Measurements from ENCODE around the gene ZNF365. TPM values are rescaled to one million over a fixed set of nuclear protein-coding genes. Genes with fewer than 3 reads are reported as not detected.

ZNF365 gene
- total RNA-seq, 4 donors from 2014 or later: 0.67 to 5.8 (median 1.7) TPM

GRCh38 chr10:62341419-62341818, 32.8 kb upstream of the ZNF365 start:
- H3K4me3 ChIP-seq: no peak overlapping the region
- H3K4me1 ChIP-seq: no peaks in the 10 kb centered on the region
- TF ChIP-seq, protein P1, sequence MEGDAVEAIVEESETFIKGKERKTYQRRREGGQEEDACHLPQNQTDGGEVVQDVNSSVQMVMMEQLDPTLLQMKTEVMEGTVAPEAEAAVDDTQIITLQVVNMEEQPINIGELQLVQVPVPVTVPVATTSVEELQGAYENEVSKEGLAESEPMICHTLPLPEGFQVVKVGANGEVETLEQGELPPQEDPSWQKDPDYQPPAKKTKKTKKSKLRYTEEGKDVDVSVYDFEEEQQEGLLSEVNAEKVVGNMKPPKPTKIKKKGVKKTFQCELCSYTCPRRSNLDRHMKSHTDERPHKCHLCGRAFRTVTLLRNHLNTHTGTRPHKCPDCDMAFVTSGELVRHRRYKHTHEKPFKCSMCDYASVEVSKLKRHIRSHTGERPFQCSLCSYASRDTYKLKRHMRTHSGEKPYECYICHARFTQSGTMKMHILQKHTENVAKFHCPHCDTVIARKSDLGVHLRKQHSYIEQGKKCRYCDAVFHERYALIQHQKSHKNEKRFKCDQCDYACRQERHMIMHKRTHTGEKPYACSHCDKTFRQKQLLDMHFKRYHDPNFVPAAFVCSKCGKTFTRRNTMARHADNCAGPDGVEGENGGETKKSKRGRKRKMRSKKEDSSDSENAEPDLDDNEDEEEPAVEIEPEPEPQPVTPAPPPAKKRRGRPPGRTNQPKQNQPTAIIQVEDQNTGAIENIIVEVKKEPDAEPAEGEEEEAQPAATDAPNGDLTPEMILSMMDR (IDR thresholded peaks at IDR 0.05): no peak
- TF ChIP-seq EP300 (IDR thresholded peaks at IDR 0.05) (no peak), POLR2AphosphoS5 (IDR thresholded peaks at IDR 0.05) (no peak), POLR2A (IDR thresholded peaks at IDR 0.05) (no peak)
- no peaks in the 10 kb centered on the region for H3K27me3 ChIP-seq
- peaks cover 0 to 42% (median 0%) of the 10 kb centered on the region in 3 donors for H3K9me3 ChIP-seq
- no peak overlapping the region for H3K27ac ChIP-seq
- ATAC-seq: no peak
- no peaks in the 10 kb centered on the region for H3K36me3 ChIP-seq

DNA sequence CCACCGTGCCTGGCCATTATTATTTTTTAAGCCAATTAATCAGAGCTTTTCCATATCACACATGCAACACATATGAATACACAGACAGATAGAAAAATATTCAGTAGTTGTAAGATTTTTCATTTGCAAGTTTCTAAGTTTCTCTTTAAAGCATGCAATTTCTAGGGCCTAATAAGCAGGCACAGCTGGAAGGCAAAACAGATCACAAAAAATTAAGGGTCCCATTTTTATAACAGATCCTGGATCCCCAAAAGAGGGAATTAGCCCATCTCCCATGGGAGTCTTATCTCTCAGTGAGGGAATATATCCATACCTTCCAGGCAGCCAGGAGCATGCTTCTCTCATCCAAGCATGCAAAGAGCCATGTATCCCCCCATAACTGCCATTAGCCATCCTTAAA, 31.2 kb upstream of the ZNF365 start:
- Histone ChIP-seq H3K4me1 (no peaks in the 10 kb centered on the region), H3K36me3 (no peaks in the 10 kb centered on the region), H3K4me3 (no peak overlapping the region), H3K9me3 (peaks cover 0 to 56% (median 0%) of the 10 kb centered on the region in 3 donors), H3K27me3 (no peaks in the 10 kb centered on the region), H3K27ac (no peak overlapping the region)
- TF ChIP-seq POLR2AphosphoS5 (IDR thresholded peaks at IDR 0.05) (no peak), EP300 (IDR thresholded peaks at IDR 0.05) (no peak), POLR2A (IDR thresholded peaks at IDR 0.05) (no peak)
- TF ChIP-seq, protein P1 (IDR thresholded peaks at IDR 0.05): no peak
- ATAC-seq: no peak
- WGBS, 2 donors (ENCODE audit: low coverage in 1 of 2): 100% methylated on average over 1 of the region's 1 CpG

- no peaks in the 10 kb centered on the region for H3K27me3 ChIP-seq
- peaks cover 0 to 48% (median 0%) of the 10 kb centered on the region in 3 donors for H3K9me3 ChIP-seq
- no peak for ATAC-seq
- H3K27ac ChIP-seq: no peak overlapping the region
- no peak overlapping the region for H3K4me3 ChIP-seq
- TF ChIP-seq POLR2A (IDR thresholded peaks at IDR 0.05): no peak
- no peak for TF ChIP-seq POLR2AphosphoS5 (IDR thresholded peaks at IDR 0.05)
- no peak for TF ChIP-seq EP300 (IDR thresholded peaks at IDR 0.05)
- TF ChIP-seq, protein P1 (IDR thresholded peaks at IDR 0.05): no peak
- H3K36me3 ChIP-seq: no peaks in the 10 kb centered on the region
- H3K4me1 ChIP-seq: no peaks in the 10 kb centered on the region
Measured at GRCh38 chr10:62348029-62348428, 26.1 kb upstream of the ZNF365 start.

- no peak for ATAC-seq
- no peaks in the 10 kb centered on the region for H3K4me1 ChIP-seq
- H3K4me3 ChIP-seq: no peak overlapping the region
- no peaks in the 10 kb centered on the region for H3K27me3 ChIP-seq
- peaks cover 0 to 30% (median 0%) of the 10 kb centered on the region in 3 donors for H3K9me3 ChIP-seq
- no peak for TF ChIP-seq POLR2A (IDR thresholded peaks at IDR 0.05)
- no peak for TF ChIP-seq EP300 (IDR thresholded peaks at IDR 0.05)
- no peak for TF ChIP-seq POLR2AphosphoS5 (IDR thresholded peaks at IDR 0.05)
- TF ChIP-seq, protein P1 (IDR thresholded peaks at IDR 0.05): no peak
- H3K27ac ChIP-seq: no peak overlapping the region
- no peaks in the 10 kb centered on the region for H3K36me3 ChIP-seq
Measured at GRCh38 chr10:62352356-62352970, 21.7 kb upstream of the ZNF365 start.

- H3K36me3 ChIP-seq: no peaks in the 10 kb centered on the region
- TF ChIP-seq, protein P1 (IDR thresholded peaks at IDR 0.05): no peak
- no peak for TF ChIP-seq EP300 (IDR thresholded peaks at IDR 0.05)
- no peak for TF ChIP-seq POLR2A (IDR thresholded peaks at IDR 0.05)
- TF ChIP-seq POLR2AphosphoS5 (IDR thresholded peaks at IDR 0.05): no peak
- no peaks in the 10 kb centered on the region for H3K27me3 ChIP-seq
- ATAC-seq: no peak
- H3K27ac ChIP-seq: no peak overlapping the region
- peaks cover 0 to 18% (median 0%) of the 10 kb centered on the region in 3 donors for H3K9me3 ChIP-seq
- WGBS, 2 donors (ENCODE audit: low coverage in 1 of 2): 80 to 88% methylated on average over 2 of the region's 2 CpGs
- no peak overlapping the region for H3K4me3 ChIP-seq
- no peaks in the 10 kb centered on the region for H3K4me1 ChIP-seq
Measured at GRCh38 chr10:62354916-62355315, 19.3 kb upstream of the ZNF365 start.

Measured in gastroesophageal sphincter (tissue), 4 donors.